ENCODE results near the gene PHC2. TPM values are rescaled to one million over a fixed set of nuclear protein-coding genes. Genes with fewer than 3 reads are reported as not detected.

PHC2 gene
- total and polyA plus RNA-seq, 2 of the 13 experiments (the other 11 are each of a cell fraction or from before 2014, with no cell fraction given), result 52.5 to 84.9 TPM

DNA sequence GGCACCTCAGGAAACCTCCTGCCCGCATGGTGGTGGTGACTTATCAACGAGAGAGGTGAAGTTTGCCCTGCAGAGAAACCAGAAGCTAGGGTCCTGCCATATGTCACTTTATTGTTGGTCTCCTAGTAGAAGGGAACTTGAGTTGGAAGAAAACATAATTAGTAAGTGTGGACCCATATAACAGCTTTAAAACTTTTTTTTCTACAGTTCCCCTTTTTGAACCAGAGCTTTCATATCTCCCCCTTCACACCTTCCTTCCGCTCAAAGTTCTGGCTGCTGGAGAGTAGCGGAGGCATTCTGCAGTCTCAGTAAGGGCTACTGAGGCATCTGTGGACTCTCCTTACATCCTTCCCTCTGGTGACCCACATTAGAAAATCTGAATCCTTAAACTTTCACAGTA is 48.9 kb downstream of the PHC2 start:
- TF ChIP-seq, protein P1, sequence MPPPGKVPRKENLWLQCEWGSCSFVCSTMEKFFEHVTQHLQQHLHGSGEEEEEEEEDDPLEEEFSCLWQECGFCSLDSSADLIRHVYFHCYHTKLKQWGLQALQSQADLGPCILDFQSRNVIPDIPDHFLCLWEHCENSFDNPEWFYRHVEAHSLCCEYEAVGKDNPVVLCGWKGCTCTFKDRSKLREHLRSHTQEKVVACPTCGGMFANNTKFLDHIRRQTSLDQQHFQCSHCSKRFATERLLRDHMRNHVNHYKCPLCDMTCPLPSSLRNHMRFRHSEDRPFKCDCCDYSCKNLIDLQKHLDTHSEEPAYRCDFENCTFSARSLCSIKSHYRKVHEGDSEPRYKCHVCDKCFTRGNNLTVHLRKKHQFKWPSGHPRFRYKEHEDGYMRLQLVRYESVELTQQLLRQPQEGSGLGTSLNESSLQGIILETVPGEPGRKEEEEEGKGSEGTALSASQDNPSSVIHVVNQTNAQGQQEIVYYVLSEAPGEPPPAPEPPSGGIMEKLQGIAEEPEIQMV (CRISPR knock-in tag; IDR thresholded peaks at IDR 0.05; ENCODE audit: low read depth), result no peak
- TF ChIP-seq, protein P2, sequence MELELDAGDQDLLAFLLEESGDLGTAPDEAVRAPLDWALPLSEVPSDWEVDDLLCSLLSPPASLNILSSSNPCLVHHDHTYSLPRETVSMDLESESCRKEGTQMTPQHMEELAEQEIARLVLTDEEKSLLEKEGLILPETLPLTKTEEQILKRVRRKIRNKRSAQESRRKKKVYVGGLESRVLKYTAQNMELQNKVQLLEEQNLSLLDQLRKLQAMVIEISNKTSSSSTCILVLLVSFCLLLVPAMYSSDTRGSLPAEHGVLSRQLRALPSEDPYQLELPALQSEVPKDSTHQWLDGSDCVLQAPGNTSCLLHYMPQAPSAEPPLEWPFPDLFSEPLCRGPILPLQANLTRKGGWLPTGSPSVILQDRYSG (CRISPR knock-in tag; IDR thresholded peaks at IDR 0.05), result no peak
- no peak for TF ChIP-seq NCOR1 (IDR thresholded peaks at IDR 0.05; ENCODE audit: borderline replicate concordance, low read length)
- TF ChIP-seq, protein P3, sequence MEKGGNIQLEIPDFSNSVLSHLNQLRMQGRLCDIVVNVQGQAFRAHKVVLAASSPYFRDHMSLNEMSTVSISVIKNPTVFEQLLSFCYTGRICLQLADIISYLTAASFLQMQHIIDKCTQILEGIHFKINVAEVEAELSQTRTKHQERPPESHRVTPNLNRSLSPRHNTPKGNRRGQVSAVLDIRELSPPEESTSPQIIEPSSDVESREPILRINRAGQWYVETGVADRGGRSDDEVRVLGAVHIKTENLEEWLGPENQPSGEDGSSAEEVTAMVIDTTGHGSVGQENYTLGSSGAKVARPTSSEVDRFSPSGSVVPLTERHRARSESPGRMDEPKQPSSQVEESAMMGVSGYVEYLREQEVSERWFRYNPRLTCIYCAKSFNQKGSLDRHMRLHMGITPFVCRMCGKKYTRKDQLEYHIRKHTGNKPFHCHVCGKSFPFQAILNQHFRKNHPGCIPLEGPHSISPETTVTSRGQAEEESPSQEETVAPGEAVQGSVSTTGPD (CRISPR knock-in tag; IDR thresholded peaks at IDR 0.05), result no peak
- Histone ChIP-seq H3K4me1 (ENCODE audit: insufficient read depth, low read length) (peaks cover 18% of the 10 kb centered on the region), H2AFZ (ENCODE audit: low read length) (no peak overlapping the region), H3K4me3 (replicated peaks in 1 of 3; ENCODE audit: insufficient read depth in 1 of 3, low read depth in 2 of 3, low read length in 3 of 3) (no peak overlapping the region), H3K9me3 (ENCODE audit: low read length) (no peaks in the 10 kb centered on the region), H3K9ac (ENCODE audit: insufficient read depth, low read depth, low read length) (no peak overlapping the region), H3K27me3 (ENCODE audit: control insufficient read depth in 1 of 2, insufficient read depth in 2 of 2, low read length in 2 of 2) (peaks cover 1 to 7% of the 10 kb centered on the region in 2 experiments; a peak in 2 of 5 replicates), H3K4me2 (ENCODE audit: low read depth, low read length) (no peak overlapping the region), H3K79me2 (ENCODE audit: insufficient read depth, low read length) (no peaks in the 10 kb centered on the region), H3K36me3 (replicated peaks in 1 of 2; ENCODE audit: control insufficient read depth in 1 of 2, insufficient read depth in 2 of 2, low read length in 2 of 2) (no peaks in the 10 kb centered on the region), H4K20me1 (ENCODE audit: insufficient read depth, low read length) (no peaks in the 10 kb centered on the region), H3K27ac (ENCODE audit: extremely low read length, insufficient read depth, low read length) (no peak overlapping the region)
- no TSS peak for BruUV-seq (replicated peaks)
- ChIA-PET POLR2A (no interaction called here), CTCF (ENCODE audit: low intra/inter-chr PET ratio, low total read pairs) (no interaction called here)
- ATAC-seq (no peak), FAIRE-seq (no peak), DNase-seq (ENCODE audit: low spot score) (no peak)
- in situ Hi-C loops (cut with HindIII; ENCODE audit: extremely low pct_ligation_motif_present, low pct_unique_long_range_greater_than_20kb) (no loop called here), intact Hi-C loops (cut with micrococcal nuclease; ENCODE audit: unreplicated experiment) (no loop called here)
- WGBS (ENCODE audit: low lambda C conversion rate), result 51% methylated on average over 4 of the region's 4 CpGs

Measured in HepG2 (cell line).